Activated T-helper 2 cell treated with anti-CD3 and anti-CD28 coated beads, Interferon-gamma antibody, Interleukin-2, Interleukin-4, amounts not matched to agents 10 μg/mL and 5 μg/mL and 100 μg/mL, durations not matched to agents 14 hours and 24 hours and 36 hours (primary cell): ENCODE results near the gene H3-3A. TPM values are rescaled to one million over a fixed set of nuclear protein-coding genes. Genes with fewer than 3 reads are reported as not detected.

ENCODE experiments used
- DNase-seq: peaks from one replicate; pipeline ENCODE4 v3.0.0; 2021; ENCODE audit warnings: low spot score
- H3K27ac Mint-ChIP-seq: one replicate; pipeline ENCODE4 v1.8.0; 2021; ENCODE audit warnings: mixed read lengths
- H3K27me3 Mint-ChIP-seq: one replicate; pipeline ENCODE4 v1.8.0; 2021; ENCODE audit warnings: low read depth, mixed read lengths
- H3K36me3 Mint-ChIP-seq: one replicate; pipeline ENCODE4 v1.8.0; 2021; ENCODE audit warnings: low read depth, mixed read lengths
- H3K4me1 Mint-ChIP-seq: one replicate; pipeline ENCODE4 v1.8.0; 2021; ENCODE audit warnings: low read depth, mixed read lengths
- H3K4me3 Mint-ChIP-seq: one replicate; pipeline ENCODE4 v1.8.0; 2021; ENCODE audit warnings: low read depth, mild to moderate bottlenecking, moderate library complexity, mixed read lengths
- H3K9me3 Mint-ChIP-seq: one replicate; pipeline ENCODE4 v1.8.0; 2021; ENCODE audit warnings: mixed read lengths
- intact Hi-C: fragments of 100-400 bp; cut with micrococcal nuclease; formaldehyde crosslinking; loops from one replicate; pipeline ENCODE4 v1.15.1; 2023
- total RNA-seq: library from RNA; stranded (reverse); gene quantifications from 2 replicates; pipeline ENCODE4 v1.2.3, GENCODE V29; 2022

H3-3A gene
- total RNA-seq, 1 donor from 2014 or later: 443 TPM

GRCh38 chr1:226035915-226036314 is 26.6 kb upstream of the H3-3A start:
- Mint-ChIP-seq H3K36me3 (no peaks in the 10 kb centered on the region), H3K4me1 (no peaks in the 10 kb centered on the region), H3K27ac (no peak overlapping the region), H3K4me3 (no peak overlapping the region), H3K27me3 (peaks cover 1% of the 10 kb centered on the region), H3K9me3 (no peaks in the 10 kb centered on the region)
- intact Hi-C loops: no loop called here
- no peak for DNase-seq

DNA sequence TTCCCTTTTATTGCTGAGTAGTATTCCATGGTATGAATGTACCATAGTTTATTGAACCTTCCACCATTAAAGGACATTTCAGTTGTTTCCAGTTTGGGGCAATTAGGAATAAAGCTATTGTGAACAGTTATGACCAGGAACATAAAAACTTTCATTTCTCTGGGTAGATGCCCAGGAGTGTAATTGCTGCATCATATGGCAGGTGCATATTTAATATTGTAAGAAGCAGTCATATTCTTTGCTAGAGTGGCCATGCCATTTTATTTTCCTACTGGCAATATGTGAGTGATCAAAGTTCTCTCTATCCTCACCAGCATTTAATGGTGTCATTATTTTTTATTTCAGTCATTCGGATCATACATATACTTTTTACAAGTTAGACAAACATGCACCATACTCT is 23.9 kb upstream of the H3-3A start:
- Mint-ChIP-seq H3K36me3 (no peaks in the 10 kb centered on the region), H3K27me3 (peaks cover 1% of the 10 kb centered on the region), H3K4me1 (no peaks in the 10 kb centered on the region), H3K9me3 (no peaks in the 10 kb centered on the region), H3K4me3 (no peak overlapping the region), H3K27ac (no peak overlapping the region)
- no peak for DNase-seq
- intact Hi-C loops: no loop called here

DNA sequence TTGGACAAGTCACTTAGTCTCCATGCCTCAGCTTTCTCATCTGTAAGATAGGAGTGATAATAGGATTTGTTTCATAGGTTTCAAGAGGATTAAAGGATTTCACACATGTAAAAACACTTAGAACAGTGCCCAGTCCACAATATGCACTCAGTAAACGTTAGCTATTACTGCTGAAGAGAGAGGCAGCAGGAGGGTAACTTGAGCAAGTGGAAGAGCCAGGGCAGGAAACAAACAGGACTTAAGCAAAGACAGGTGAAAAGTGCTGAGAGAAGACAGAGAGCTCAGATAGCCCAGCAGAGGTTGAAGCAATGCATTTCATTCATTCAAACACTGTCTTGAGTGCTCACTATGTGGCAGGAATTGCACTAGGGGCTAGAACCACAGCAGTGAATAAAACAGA is 21.1 kb upstream of the H3-3A start:
- Mint-ChIP-seq H3K9me3 (no peaks in the 10 kb centered on the region), H3K27me3 (peaks cover 6% of the 10 kb centered on the region), H3K4me3 (no peak overlapping the region), H3K4me1 (no peaks in the 10 kb centered on the region), H3K27ac (no peak overlapping the region), H3K36me3 (no peaks in the 10 kb centered on the region)
- no peak for DNase-seq
- intact Hi-C loops: no loop called here

GRCh38 chr1:226044514-226045101 is 17.9 kb upstream of the H3-3A start:
- Mint-ChIP-seq H3K4me3 (no peak overlapping the region), H3K27me3 (peaks cover 5% of the 10 kb centered on the region), H3K4me1 (no peaks in the 10 kb centered on the region), H3K27ac (no peak overlapping the region), H3K9me3 (no peaks in the 10 kb centered on the region), H3K36me3 (no peaks in the 10 kb centered on the region)
- DNase-seq: no peak
- intact Hi-C loops: no loop called here

- H3K36me3 Mint-ChIP-seq: no peaks in the 10 kb centered on the region
- intact Hi-C loops: no loop called here
- H3K9me3 Mint-ChIP-seq: no peaks in the 10 kb centered on the region
- H3K4me1 Mint-ChIP-seq: no peaks in the 10 kb centered on the region
- no peak for DNase-seq
- H3K27me3 Mint-ChIP-seq: peaks cover 5% of the 10 kb centered on the region
- no peak overlapping the region for H3K27ac Mint-ChIP-seq
- no peak overlapping the region for H3K4me3 Mint-ChIP-seq
Measured at GRCh38 chr1:226046240-226046639, 16.3 kb upstream of the H3-3A start.

GRCh38 chr1:226047495-226047894 is 15.0 kb upstream of the H3-3A start:
- Mint-ChIP-seq H3K36me3 (no peaks in the 10 kb centered on the region), H3K27ac (no peak overlapping the region), H3K9me3 (no peaks in the 10 kb centered on the region), H3K27me3 (peaks cover 5% of the 10 kb centered on the region), H3K4me1 (no peaks in the 10 kb centered on the region), H3K4me3 (no peak overlapping the region)
- no peak for DNase-seq
- intact Hi-C loops: no loop called here

GRCh38 chr1:226048886-226049285 is 13.6 kb upstream of the H3-3A start:
- intact Hi-C loops: no loop called here

DNA sequence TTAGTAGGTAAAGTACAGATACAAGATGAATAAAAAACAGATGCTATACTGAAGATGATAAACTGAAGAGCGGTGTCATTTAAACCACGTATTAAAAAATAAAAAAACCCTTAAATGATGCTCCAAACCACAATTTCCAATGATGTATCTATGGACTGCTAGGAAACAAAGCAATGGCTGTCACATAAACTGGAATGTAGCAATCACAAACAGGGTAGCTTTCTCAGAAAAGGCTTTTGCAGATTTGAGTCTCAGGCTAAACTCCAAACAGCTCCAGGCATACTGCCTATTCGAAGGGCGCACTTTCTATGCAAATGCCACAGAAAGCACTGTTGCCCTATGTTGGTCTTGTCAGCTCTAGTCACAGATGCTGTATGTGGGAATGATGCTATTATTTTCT is 12.4 kb upstream of the H3-3A start:
- Mint-ChIP-seq H3K27ac (no peak overlapping the region), H3K9me3 (no peaks in the 10 kb centered on the region), H3K36me3 (no peaks in the 10 kb centered on the region), H3K4me3 (no peak overlapping the region), H3K27me3 (peaks cover 5% of the 10 kb centered on the region), H3K4me1 (no peaks in the 10 kb centered on the region)
- DNase-seq: no peak
- intact Hi-C loops: no loop called here

More at GRCh38 chr1:226048886-226049285, 13.6 kb upstream of the H3-3A start:
- no peak overlapping the region for H3K27ac Mint-ChIP-seq
- peaks cover 5% of the 10 kb centered on the region for H3K27me3 Mint-ChIP-seq
- H3K36me3 Mint-ChIP-seq: no peaks in the 10 kb centered on the region
- DNase-seq: no peak
- no peak overlapping the region for H3K4me3 Mint-ChIP-seq
- no peaks in the 10 kb centered on the region for H3K4me1 Mint-ChIP-seq
- no peaks in the 10 kb centered on the region for H3K9me3 Mint-ChIP-seq

DNA sequence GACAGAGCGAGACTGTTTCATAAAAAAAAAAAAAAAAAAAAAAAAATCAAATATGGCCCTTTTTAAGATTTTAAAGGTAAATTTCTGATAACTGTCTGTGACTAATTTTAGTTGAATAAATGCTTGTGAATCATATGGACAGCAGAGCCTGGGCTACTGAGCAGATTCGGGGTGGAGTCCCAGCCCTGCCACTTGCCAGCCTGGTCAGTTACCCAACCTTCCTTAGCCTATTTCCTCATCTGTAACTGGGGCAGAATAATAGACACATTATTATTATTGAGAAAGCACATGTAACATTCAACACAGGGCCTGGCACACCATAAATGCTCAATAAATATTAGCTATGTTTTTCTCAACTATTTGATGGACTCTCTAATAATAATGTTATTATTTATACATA is 11.2 kb upstream of the H3-3A start:
- Mint-ChIP-seq H3K4me1 (peaks cover 2% of the 10 kb centered on the region), H3K4me3 (no peak overlapping the region), H3K27me3 (no peaks in the 10 kb centered on the region), H3K27ac (no peak overlapping the region), H3K36me3 (no peaks in the 10 kb centered on the region), H3K9me3 (no peaks in the 10 kb centered on the region)
- DNase-seq: no peak
- intact Hi-C loops: no loop called here

- DNase-seq: no peak
- Mint-ChIP-seq H3K27ac (no peak overlapping the region), H3K4me1 (peaks cover 3% of the 10 kb centered on the region), H3K4me3 (no peak overlapping the region), H3K36me3 (no peaks in the 10 kb centered on the region), H3K27me3 (no peaks in the 10 kb centered on the region), H3K9me3 (no peaks in the 10 kb centered on the region)
- intact Hi-C loops: no loop called here
Measured at GRCh38 chr1:226052061-226052460, 10.5 kb upstream of the H3-3A start.

GRCh38 chr1:226054519-226055327 is 7.8 kb upstream of the H3-3A start:
- Mint-ChIP-seq H3K36me3 (peaks cover 11% of the 10 kb centered on the region), H3K27ac (no peak overlapping the region), H3K4me1 (peaks cover 3% of the 10 kb centered on the region), H3K9me3 (no peaks in the 10 kb centered on the region), H3K4me3 (no peak overlapping the region), H3K27me3 (no peaks in the 10 kb centered on the region)
- intact Hi-C loops: no loop called here
- no peak for DNase-seq

DNA sequence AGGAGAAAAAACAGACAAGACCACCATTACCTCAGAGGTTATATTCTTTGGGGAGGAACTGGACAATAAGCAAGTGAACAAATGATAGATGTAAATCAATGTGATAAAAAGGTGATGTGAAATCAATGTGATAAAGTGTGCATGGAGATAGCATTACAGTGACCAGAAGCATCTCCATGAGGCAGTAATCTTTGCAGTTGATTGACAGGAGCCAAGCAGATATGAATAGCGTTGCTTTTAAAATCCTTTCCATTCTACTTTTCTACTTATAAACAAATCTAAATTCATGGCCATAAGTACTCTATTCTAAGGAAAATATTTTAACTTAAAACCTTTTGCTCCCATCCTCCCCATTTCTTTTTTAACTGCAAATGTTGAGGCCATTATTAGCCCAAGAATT is 2.8 kb upstream of the H3-3A start:
- Mint-ChIP-seq H3K4me3 (no peak overlapping the region), H3K4me1 (peaks cover 15% of the 10 kb centered on the region), H3K27ac (no peak overlapping the region), H3K27me3 (no peaks in the 10 kb centered on the region), H3K9me3 (no peaks in the 10 kb centered on the region), H3K36me3 (peaks cover 26% of the 10 kb centered on the region)
- intact Hi-C loops: loop anchor here (5.0 to 10.0 kb wide), 5 partner anchors 137 to 632 kb away; partner anchors contain the start of genes LBR, LIN9 and PYCR2
- DNase-seq: no peak

GRCh38 chr1:226060427-226060826 is 2.1 kb upstream of the H3-3A start:
- Mint-ChIP-seq H3K36me3 (peaks cover 31% of the 10 kb centered on the region), H3K4me3 (no peak overlapping the region), H3K4me1 (peaks cover 20% of the 10 kb centered on the region), H3K27ac (no peak overlapping the region), H3K9me3 (no peaks in the 10 kb centered on the region), H3K27me3 (no peaks in the 10 kb centered on the region)
- DNase-seq: no peak
- intact Hi-C loops: loop anchor here (5.0 to 10.0 kb wide), 5 partner anchors 138 to 633 kb away; partner anchors contain the start of genes LBR, LIN9 and PYCR2
